Urothelium cell line (cell line): ENCODE results near the gene LIN7B.
"Not testable (repeated sequence)": the region's sequence is repeated elsewhere in the genome, so short reads cannot be mapped to it uniquely, and the experiment has no call there.

Experiments
- DNase-seq: peaks from one replicate; pipeline ENCODE4 v3.0.0; 2011; ENCODE audit warnings: low spot score, mixed read lengths
- FAIRE-seq: peaks from 2 replicates; lab custom pipeline; 2011; peaks lifted over from hg19 to GRCh38; lab: Jason Lieb, UNC

Gene LIN7B, protein sequence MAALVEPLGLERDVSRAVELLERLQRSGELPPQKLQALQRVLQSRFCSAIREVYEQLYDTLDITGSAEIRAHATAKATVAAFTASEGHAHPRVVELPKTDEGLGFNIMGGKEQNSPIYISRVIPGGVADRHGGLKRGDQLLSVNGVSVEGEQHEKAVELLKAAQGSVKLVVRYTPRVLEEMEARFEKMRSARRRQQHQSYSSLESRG

DNA sequence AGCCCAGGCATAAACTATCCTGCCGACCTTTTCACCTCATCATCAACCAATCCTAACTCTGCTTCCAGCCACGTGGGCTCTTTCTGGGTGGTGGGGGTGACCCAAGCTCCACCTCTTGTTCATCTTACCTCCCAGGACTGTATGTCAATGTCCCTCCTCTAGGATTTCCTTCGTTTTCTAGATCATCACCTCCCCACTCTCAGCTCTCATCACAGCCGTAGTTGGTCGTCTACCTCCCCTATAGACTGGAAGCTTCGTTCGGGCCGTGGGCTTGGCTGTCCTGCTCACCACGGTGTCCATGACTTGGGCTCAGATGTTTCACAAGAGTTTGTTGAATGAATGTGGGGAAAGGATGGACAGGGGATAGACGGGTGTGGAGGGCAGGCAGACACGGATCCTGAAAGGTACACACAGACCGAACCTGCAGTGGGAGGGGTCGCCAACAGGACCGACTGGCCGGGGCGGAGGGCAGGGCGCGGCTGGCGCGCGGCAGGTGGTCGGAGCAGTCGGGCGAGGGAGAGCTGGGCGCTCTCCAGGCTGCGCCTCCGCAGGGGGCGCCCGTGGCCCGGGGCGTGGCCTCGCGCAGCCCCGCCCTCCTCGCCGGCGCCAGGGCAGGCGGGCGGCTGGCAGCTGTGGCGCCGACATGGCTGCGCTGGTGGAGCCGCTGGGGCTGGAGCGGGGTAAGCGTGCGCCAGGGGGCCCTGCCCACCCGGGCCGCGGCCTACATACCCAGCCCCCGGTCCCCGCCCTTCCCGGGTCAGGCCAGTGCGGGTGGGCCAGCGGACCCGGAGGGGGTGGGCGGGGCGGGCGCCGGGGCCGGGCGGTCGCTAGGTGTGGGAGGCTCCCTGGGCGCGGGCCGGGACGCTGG lies at the start of gene LIN7B:
LIN7B (plus strand) TSS at position 609 of the 868 bp plus-strand sequence; CDS start at position 644, 35 bp downstream.
- DNase-seq = peak; percentile 94
- peak; percentile 48 for FAIRE-seq

GRCh38 chr19:49064768-49065611 lies 49.2 kb upstream of the LIN7B start, which contains the start of gene NTF4:
Gene NTF4, minus strand, starts transcription at chr19:49064818. Its CDS starts 2,821 bp downstream, at chr19:49061997.
- FAIRE-seq (peak; percentile 59), DNase-seq (peak; percentile 83)

DNA sequence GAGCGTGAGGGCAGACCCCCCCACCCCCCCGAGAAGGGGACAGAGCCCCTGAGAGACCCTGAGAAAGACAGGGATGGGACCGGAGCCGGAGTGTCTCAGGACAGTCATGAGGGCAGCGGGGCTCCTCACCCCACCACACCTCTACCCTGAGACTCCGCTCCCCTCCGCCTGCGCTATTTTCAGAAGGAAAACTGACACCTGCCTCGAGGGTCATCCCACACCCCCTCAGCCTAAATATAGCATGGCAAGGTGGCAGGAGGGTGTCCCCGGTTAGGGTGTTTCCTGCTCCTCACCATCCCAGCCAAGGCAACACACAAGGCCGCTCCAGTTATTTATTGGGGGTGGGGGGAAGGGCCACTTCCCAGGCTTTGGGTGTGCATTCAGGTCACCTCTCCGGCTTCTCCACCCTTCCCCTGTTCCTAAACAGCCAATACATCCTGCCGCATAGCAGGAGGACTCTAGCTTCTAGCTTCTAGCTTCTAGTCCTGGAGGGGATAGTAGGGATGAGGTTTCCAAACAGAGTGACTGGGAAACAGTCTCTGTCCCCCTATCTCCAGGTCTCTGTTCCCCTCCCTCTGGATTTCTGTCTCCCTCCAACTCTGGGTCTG lies 48.2 kb upstream of the LIN7B start:
- no peak for DNase-seq
- no peak for FAIRE-seq

- DNase-seq (no peak), FAIRE-seq (no peak)
Measured at GRCh38 chr19:49067554-49067953, 46.6 kb upstream of the LIN7B start.

DNA sequence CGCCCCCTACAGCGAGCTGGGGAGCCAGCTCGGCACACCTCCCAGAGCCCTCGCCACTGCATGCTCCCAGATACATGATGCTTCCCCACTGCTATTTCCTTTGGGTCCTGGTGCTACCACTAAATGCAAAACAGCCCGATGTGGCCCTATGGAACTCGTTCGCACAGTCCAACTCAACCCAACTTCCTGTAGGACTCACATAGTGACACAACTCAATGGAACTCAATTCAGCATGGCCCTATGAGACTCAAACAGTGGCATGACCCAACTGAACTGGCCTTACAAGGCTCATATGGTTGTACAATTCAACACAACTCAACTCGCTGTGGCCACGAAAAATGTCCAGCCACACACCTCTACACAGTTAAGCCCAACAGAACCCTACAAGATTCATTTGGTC lies 45.1 kb upstream of the LIN7B start:
- DNase-seq = no peak
- FAIRE-seq = no peak

GRCh38 chr19:49070416-49070815 lies 43.8 kb upstream of the LIN7B start:
- DNase-seq (no peak), FAIRE-seq (no peak)

- no peak for DNase-seq
- FAIRE-seq = no peak
Measured at GRCh38 chr19:49071860-49072547, 42.2 kb upstream of the LIN7B start.

DNA sequence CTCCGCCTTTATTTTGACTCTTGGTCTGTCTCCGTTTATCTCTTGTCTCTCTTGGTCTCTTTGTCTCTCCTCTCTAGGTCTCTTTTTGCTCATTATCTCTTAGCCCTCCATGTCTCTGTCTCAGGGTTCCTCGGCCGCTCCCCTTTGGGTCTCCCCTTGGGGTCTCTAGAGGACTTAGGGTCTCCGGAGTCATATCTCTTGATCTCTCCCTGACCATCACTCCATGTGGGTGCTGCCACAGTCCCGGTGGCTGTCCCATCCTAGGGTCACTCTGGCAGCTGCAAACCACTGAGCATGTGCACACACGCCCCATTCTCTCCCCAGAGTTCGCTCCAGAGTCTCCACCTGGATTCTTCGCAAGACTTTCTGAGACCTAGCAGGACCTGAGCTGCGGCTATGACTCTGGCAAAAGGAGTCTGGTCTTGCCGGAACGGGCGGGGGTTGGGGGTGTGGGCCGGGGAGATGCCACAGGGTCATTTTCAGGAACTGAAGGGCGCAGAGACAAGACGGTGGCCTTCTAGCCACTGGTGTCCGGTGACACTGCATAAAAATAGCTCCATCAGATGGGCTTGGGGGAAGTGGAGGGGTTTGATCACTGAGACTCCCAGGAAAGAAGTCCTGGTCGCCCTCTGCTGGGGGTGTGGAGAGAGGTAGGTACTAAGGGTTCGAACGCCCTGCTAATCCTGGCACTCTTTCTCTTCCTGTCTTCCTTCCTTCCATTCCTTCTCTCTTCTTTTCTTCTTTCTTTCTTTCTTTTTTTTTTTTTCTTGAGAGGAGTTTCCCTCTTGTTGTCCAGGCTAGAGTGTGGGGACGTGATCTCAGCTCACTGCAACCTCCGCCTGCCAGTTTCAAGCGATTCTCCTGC lies 40.4 kb upstream of the LIN7B start:
- FAIRE-seq = no peak
- DNase-seq = no peak

DNA sequence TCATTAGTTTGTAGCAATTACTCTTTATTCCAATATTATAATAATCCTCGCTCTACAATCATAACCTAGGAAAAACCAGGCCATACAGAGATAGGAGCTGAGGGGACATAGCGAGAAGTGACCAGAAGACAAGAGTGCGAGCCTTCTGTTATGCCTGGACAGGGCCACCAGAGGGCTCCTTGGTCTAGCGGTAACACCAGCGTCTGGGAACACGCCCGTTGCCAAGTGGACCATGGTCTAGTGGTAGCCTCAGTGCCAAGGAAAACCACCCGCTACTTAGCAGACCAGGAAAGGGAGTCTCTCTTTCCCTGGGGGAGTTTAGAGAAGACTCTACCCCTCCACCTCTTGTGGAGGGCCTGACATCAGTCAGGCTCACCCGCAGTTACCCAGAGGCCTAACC lies 39.3 kb upstream of the LIN7B start:
- not testable (repeated sequence) for FAIRE-seq, DNase-seq

GRCh38 chr19:49080392-49080791 lies 33.8 kb upstream of the LIN7B start:
- no peak for DNase-seq
- FAIRE-seq = no peak

DNA sequence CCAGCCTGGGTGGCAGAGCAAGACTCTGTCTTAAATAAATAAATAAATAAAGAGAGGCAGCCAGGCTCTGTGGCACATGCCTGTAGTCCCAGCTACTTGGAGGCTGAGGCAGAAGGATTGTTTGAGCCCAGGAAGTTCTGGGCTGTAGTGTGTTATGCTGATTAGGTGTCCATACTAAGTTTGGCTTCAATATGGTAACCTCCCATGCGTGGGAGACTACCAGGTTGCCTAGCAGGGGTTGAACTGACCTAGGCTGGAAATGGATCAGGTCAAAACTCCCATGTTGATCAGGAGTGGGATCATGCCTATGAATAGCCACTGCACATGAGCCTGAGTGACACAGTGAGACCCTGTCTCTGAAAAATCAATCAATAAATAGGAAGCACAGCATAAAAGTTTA lies 32.9 kb upstream of the LIN7B start:
- no peak for FAIRE-seq
- DNase-seq = no peak

- FAIRE-seq = no peak
Measured at GRCh38 chr19:49084206-49085019, 29.8 kb upstream of the LIN7B start.

DNA sequence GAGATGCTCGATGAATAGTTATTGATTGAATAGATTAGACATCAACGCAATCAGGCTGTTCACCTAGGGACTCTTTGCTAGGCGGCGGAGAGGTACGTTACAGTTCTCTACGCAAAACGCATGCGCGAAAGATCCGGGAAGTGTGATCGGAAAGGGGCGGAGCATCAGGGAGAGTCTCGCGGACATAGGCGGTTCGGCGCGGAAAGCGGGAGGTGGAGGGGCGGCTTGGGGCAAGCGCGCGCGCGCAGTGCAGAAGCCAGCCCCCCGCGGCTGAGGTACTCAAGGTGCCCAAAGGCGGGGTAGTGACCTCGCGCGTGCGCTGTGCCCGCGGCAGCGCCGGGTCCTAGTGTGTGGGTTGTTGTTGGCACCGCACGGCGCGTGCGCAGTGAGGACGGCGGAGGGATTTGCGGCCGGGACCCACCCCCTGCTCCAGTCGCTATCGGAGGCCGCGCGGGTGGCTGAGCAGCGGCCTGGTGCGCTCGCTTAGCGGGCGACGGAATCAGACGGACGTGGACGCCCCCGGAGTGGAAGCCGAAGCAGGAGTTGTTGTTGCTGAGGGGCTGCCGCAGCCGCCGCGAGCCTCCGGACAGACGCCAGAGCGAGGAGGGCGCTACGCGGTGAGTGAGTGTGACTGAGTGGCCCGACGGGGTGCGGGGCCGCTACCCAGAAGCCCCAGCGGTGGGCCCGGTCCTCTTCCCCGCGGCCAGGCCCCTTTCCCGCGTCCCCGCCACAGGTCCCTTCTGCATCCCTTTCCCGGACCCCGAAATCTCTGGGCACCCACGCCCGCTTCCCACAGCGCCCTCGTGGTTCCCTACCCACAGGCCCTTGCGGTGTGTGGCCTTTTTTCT lies 28.9 kb upstream of the LIN7B start, which contains the start of gene SNRNP70:
SNRNP70 (plus strand) TSS at position 432 of the 848 bp plus-strand sequence. CDS start 964 bp downstream, outside the sequence.
- DNase-seq (peak; percentile 99), FAIRE-seq (peak; percentile 85)

More at GRCh38 chr19:49084206-49085019, 29.8 kb upstream of the LIN7B start:
- DNase-seq = no peak

DNA sequence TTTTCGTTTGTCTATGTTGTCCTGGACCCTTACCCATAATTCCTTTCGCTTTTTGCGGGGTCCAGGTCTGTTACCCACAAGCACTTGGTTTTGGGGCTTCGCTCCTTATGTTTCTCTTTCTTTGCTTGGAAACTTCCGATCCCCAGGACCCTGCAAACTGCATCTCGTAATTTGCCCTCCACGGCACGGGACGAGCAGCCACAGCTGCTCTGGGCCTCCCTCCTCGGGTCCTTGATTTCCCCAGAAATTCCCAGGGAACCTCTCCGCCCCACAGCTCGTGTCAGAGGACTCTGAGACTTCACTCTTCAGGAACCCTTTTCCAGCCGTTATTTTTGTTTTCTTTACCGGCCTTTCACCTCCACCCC lies 28.3 kb upstream of the LIN7B start:
- FAIRE-seq (no peak), DNase-seq (no peak)

- DNase-seq = no peak
- no peak for FAIRE-seq
Measured at GRCh38 chr19:49086296-49086695, 27.9 kb upstream of the LIN7B start.

DNA sequence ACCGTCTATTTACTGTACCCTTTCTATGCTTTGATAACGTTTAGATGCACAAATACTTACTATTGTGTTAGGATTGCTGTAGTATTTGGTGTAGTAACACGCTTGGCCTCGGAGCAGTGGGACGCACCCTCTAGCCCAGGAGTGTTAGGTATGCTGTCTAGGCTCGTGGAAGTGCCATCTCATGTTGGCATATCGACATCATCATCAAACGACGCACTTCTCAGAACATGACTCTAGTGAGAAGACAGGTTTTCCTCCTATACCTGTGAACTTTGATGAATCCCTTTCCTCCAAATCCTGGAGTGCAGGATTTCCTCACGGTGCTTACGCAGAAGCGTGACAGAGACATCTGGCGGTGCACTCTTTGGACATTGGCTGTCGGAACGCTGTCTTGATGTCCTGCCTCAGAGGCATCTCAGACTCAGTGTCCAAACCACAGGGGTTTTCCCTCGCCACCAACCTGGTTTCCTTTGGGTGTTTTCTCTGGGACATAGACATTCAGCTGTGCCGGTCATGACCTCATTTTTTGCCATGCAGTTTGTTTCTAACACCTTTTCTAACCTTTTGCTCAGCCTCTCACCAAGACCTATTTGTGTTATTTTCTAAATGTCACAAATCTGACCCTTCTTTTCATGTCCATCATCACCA lies 22.7 kb upstream of the LIN7B start:
- FAIRE-seq = no peak

GRCh38 chr19:49092686-49093085 lies 21.5 kb upstream of the LIN7B start:
- no peak for FAIRE-seq
- DNase-seq = no peak

More for the DNA sequence above, 22.7 kb upstream of the LIN7B start:
- DNase-seq = no peak
